K562 treated with DMSO at 1 percent for 48 hours (cell line): ENCODE measurements around the gene ATP4A. TPM values are rescaled to one million over a fixed set of nuclear protein-coding genes. Genes with fewer than 3 reads are reported as not detected.

ENCODE experiments used
- total RNA-seq: library from RNA; unstranded; fragments of 300-600 nt; gene quantifications from 2 replicates; pipeline ENCODE4 v1.2.3, GENCODE V29; 2022; ENCODE audit warnings: low replicate concordance; ENCODE audit errors: extremely low read depth

Gene ATP4A
- total RNA-seq: not detected in 2 replicates

DNA sequence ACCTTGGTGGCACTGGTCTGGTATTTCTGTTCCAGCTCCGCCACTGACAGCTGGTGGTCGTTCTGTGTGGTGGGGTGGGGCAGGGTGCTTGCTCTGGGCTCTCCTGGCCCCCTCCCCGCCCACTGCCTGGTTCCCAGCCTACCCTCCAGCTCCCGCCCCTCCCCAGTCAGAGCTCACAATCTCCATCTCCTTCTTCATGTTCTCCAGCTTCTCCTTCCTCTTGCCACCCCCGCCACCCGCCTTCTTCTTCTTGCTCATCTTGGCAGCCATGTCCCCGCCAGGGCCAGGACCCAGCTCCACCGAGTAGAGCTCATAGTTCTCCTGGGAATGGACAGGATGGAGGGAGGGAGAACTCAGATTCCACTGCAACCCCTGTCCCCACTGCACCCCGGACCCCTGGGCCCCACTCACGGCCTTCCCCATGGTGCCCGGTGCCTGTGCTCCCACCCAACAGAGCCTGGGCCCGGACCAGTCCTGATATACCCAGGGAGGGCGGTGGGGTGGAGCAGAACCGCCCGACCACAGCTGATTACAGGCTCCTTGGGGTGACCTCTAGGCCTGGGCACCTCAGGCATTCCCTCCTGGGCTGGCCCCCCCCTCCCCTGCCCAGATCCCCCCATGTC, at the start of gene ATP4A:
Gene ATP4A (minus strand): TSS at position 452 of the 623 bp plus-strand sequence. CDS start 29 bp downstream, at position 423.

GRCh38 chr19:35612559-35613321, 49.3 kb upstream of the ATP4A start, which contains the start of gene HAUS5:
Gene HAUS5, plus strand, starts transcription at chr19:35612735. Its CDS starts 60 bp downstream, at chr19:35612795.

DNA sequence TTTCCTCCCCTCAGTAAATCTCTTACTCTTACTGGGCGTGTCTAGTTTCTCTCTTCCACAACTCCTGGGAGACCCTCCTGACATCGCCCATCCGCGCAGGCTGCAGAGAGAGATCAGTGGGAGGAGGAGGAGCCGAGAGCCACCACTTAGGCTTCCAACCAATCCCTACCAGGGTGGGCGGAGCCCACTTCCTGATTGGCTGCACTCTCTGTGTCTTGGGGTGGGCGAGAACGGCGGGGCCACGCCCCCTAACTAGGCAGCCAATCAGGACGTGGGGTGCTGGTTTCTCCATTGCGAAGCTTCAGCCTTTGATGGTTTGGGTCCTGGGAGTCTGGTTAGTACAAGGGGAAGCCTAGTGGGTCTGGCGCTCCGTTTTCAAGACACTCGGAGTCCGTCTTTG, 22.4 kb upstream of the ATP4A start, which contains the start of gene PMIS2:
Gene PMIS2 (plus strand): TSS at position 326 of the 400 bp plus-strand sequence. CDS start 87 bp downstream, outside the sequence.

DNA sequence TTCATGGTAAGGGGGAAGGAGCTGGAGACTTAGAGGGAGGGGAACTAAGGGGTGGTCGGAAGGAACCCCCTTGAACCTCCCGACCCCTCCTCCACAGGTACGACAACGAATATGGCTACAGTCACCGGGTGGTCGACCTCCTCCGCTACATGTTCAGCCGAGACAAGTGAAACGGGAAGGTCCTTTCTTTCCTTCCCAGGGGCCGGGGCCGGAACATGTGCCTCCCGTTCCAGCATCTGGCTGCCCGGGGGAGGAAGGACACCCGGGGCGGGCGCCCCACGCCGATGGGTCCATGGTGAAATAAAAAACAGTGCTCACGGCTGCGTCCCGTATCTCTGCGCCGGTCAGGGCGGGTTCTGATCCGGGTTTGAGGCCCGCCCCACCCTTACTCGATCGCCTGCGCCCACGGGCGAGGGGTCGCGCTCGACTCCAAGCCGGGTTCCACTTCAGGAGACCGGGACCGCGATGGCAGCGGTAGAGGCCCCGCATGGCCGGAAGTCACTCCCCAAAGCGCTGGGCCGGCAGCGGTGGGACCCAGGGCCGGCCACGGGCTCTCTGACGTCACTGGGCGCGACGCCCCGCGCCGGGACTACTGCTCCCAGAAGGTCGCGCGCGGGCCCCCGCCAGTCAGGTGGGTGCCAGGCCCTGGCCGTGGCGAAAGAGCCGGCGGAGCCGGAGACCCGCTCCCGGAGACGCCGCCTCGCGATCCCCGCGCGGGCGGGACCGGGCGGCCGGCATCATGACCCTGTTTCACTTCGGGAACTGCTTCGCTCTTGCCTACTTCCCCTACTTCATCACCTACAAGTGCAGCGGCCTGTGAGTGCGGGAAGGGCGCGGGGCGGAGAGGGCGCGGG, 18.2 kb downstream of the ATP4A start, which contains the start of gene TMEM147:
Gene TMEM147 (plus strand): TSS at position 626 of the 854 bp plus-strand sequence. CDS start 114 bp downstream, at position 740.

DNA sequence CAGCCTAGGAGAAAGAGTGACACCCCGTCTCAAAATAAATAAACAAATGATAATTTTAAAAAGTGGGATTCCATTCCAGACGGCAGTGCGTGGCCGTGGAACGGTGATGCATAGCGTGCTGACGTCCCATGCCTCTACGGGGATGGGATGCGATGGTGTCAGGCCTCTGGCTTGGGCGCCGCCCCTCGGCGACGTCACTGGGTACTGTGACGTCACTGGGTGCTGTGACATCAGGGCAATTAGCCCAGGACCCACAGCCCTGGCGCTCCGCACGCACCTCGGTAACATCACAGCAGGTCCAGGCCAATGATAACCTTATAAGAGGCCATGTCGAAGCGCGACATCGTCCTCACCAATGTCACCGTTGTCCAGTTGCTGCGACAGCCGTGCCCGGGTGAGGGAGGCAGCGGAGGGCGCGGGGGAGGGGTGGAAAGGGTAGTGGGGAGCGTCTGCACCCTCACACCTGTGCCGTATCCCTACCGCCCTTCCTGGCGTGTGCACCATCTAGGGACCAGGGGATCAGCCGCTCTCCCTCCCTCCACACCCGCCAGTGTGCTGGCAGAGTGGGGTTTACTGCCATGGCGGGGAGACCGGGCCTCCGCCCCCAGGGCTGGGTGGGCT, 30.1 kb downstream of the ATP4A start, which contains the start of gene GAPDHS:
Gene GAPDHS (plus strand): TSS at position 256 of the 621 bp plus-strand sequence. CDS start 72 bp downstream, at position 328.

GRCh38 chr19:35528218-35529038, 35.0 kb downstream of the ATP4A start, which contains the start of gene SBSN:
Gene SBSN, minus strand, starts transcription at chr19:35528311. Its CDS starts 30 bp downstream, at chr19:35528281.

DNA sequence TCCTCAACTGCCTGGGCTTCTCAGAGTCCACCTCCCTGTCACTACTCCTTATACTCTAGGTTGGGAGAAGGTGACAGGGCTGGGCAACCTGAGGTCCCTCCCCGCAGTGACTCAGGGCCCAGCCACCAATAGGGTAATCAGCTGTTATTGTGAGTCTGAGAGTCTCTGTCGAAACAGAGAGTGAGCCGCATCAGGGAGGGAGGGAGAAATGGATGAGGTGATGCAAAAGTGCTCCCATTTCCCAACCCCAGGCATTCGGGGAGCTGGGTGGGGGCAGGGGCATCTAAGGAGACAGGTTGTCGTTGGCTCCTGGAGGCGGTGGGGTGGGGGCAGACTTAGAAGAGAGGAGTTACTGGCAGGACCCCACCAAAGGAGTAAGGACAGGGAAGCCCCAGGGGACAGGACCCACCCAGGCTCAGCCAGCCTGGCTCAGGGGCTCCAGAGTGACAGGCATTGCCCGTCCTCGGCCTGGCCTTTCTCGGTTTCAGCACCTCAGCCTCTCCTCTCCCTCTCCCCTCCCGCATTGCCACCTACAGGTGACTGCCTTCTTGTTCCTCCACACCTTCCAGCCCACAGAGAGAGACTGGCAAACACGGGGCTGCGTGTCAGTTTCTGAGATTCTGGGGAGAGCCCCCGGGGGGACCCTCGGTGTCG, 49.7 kb downstream of the ATP4A start, which contains the start of gene DMKN:
Gene DMKN (minus strand): TSS at position 22 of the 654 bp plus-strand sequence. CDS start 174 bp downstream, outside the sequence.

Other genes with a start within 250 kb of the ATP4A start
- gene CD22, start 234.5 kb downstream of the ATP4A start, total RNA-seq: not detected in 2 replicates
- gene FFAR1, start 215.8 kb downstream of the ATP4A start, total RNA-seq: not detected in 2 replicates
- gene FFAR3, start 205.2 kb downstream of the ATP4A start, total RNA-seq: not detected in 2 replicates
- gene GPR42, start 192.6 kb downstream of the ATP4A start, total RNA-seq: not detected in 2 replicates
- not detected in 2 replicates for gene FFAR2, start 115.4 kb downstream of the ATP4A start, total RNA-seq
- gene KRTDAP, start 73.2 kb downstream of the ATP4A start, total RNA-seq: not detected in 2 replicates
- not detected in 2 replicates for gene DMKN, start 50.0 kb downstream of the ATP4A start, total RNA-seq
- gene SBSN, start 35.3 kb downstream of the ATP4A start, total RNA-seq: not detected in 2 replicates
- gene GAPDHS, start 30.2 kb downstream of the ATP4A start, total RNA-seq: not detected in 2 replicates
- gene TMEM147, start 18.0 kb downstream of the ATP4A start, total RNA-seq: not detected in 2 replicates
- not detected in 2 replicates for gene PMIS2, start 22.5 kb upstream of the ATP4A start, total RNA-seq
- not detected in 2 replicates for gene HAUS5, start 49.1 kb upstream of the ATP4A start, total RNA-seq
- gene RBM42, start 65.4 kb upstream of the ATP4A start, total RNA-seq: not detected in 2 replicates
- gene ETV2, start 78.1 kb upstream of the ATP4A start, total RNA-seq: not detected in 2 replicates
- gene COX6B1, start 84.7 kb upstream of the ATP4A start, total RNA-seq: not detected in 2 replicates
- not detected in 2 replicates for gene UPK1A, start 102.9 kb upstream of the ATP4A start, total RNA-seq
- gene ZBTB32, start 140.9 kb upstream of the ATP4A start, total RNA-seq: not detected in 2 replicates
- gene KMT2B, start 154.3 kb upstream of the ATP4A start, total RNA-seq: 67.8 TPM in 1 of 2 replicates, not detected in the other
- not detected in 2 replicates for gene IGFLR1, start 178.8 kb upstream of the ATP4A start, total RNA-seq
- not detected in 2 replicates for gene U2AF1L4, start 181.8 kb upstream of the ATP4A start, total RNA-seq
- not detected in 2 replicates for gene PSENEN, start 182.0 kb upstream of the ATP4A start, total RNA-seq
- gene LIN37, start 184.9 kb upstream of the ATP4A start, total RNA-seq: not detected in 2 replicates
- not detected in 2 replicates for gene HSPB6, start 193.4 kb upstream of the ATP4A start, total RNA-seq
- gene PROSER3, start 194.5 kb upstream of the ATP4A start, total RNA-seq: not detected in 2 replicates
- gene ARHGAP33, start 211.9 kb upstream of the ATP4A start, total RNA-seq: not detected in 2 replicates
- not detected in 2 replicates for gene PRODH2, start 249.2 kb upstream of the ATP4A start, total RNA-seq